GM18517 (cell line): ENCODE data around the gene CAMTA1.
A peak's percentile ranks its signal among the peaks of the same experiment; 100 is the strongest.
"Not testable (repeated sequence)": the region's sequence is repeated elsewhere in the genome, so short reads cannot be mapped to it uniquely, and the experiment has no call there.

Experiments
- ATAC-seq: cut with Tn5 transposase; IDR thresholded peaks from one replicate; pipeline ENCODE4 v1.9.1; 2021; ENCODE audit warnings: mild to moderate bottlenecking, moderate library complexity; ENCODE audit not compliant: unreplicated experiment

Gene CAMTA1

GRCh38 chr1:7760245-7760644 lies 975.0 kb downstream of the CAMTA1 start:
- ATAC-seq, result no peak

DNA sequence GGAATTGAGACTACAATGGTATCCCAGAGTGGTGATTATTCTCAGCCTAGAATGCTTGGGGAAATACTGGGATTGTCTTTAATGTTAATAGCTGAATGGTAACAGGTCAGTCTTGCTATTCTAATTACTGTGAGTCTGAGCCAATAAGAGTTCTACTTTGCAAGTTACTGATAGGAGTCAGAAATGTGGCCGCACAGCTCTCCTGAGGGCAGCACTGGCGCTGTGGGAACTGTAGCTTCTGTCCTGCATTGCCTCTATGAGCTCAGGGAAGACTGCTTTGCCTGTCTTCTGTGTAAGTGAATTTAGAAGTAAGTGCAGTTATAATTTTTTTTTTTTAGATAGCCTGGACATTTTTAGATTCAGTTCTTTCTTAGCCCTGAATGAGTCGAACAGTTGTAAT lies 975.8 kb downstream of the CAMTA1 start:
- no peak for ATAC-seq

DNA sequence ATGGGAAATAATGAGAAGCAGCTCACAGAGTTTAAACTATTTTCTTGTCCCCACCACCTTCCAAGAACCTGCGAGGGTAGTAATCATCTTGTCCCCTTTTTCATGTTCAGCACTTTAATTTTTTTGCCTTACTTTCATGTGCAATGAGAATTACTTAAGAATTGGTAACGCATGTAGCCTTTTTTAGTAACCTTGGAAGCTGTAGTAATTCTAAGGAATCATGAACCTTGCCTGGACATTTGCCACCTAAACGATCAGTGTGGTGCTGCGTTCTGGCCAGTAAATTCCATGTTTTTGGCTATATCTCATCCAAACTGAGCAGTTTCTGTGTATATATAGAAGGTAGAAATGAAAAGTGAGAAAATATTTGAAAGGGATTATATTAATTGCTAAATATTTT lies 981.9 kb downstream of the CAMTA1 start:
- ATAC-seq, result no peak

DNA sequence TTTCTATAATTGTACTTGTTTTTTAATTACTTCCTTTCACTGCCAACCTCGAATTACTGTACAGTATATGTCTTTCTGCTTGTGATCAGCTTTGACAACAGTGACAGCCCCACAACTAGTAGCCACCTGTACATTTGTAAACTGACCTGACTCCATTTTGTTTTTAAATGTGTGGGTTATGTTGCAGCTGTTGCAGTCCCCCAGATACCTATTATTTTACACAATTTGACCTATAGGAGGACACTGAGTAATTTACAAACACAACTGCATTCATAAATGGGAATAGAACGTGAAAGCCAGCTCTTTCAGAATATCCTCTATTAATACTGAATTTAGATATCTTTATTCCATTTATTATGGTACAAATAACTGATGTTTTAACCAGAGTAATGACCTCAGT lies 983.3 kb downstream of the CAMTA1 start:
- no peak for ATAC-seq

DNA sequence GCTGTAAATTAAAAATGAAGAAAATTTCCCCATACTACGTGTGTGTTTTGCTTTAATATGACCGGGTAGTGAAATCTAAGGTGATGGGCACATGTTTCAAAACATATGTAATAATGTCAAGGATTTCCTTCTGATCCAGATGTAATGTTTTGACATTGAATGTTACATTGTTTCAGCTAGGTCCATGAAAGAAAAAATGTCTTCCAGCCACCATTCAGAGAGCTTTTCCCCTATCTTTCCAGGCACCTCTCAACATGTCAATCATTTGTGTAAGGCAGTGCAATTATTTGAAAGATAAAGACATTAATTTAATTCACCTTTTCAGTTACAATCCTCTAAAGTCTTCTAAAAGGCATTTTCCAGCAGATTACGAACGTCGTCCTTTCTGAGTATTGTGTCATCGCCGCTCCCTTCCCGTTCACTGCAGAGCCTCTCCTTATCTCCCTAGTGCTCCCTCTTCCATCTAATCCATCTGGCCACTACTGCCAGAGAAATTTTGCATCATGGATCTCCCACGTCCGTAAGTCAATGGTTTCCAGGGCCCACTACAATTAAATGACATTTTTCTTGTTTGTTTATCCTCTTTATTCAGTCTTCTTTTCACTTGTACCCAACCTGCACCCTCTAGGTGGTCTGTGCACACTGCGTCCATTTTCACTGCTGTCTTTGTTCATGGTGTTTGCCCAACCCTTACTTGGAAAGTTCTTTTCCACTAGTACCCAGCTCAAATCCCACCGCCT lies 984.6 kb downstream of the CAMTA1 start:
- ATAC-seq, result no peak

- ATAC-seq, result peak; percentile 12
These were observed 985.4 kb downstream of the CAMTA1 start for GRCh38 chr1:7770669-7770996.

DNA sequence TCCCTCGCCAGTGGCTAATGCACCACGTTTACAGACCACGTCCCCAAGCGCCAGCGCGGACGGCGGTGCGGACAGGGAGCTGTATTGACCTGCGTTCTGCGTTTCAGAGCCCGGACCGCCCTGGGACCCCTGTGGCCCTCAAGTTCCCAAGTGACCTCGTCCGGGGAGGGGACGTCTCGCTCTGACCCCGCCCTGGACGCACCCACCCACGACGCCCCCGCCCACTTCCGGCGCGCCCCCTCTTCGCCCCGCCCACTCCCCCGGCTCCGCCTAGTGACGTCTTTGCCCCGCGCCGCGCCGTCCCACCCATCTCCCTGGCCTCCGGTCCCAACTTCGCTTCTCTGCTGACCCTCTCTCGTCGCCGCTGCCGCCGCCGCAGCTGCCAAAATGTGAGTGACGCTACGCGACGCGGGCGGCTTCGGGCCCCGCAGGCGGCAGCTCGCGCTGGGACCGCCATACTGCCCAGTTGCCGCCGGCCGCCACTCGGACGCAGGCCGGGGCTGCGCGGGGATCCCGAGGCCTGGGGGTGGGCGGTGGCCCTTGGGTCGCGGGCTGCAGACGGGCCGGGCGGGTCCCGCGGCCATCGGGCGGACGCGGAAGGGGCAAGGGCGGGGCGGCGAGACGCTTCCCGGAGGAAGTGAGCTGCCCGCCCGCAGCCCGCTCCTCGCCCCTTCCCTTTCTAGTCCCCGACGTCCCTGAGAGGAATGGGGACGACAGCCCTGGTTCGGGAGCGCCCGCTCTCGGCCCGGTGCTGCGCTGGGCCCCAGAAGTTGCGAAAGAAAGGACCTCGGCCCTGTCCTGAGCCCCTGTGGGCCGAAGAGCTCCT lies 986.0 kb downstream of the CAMTA1 start, which contains the start of gene VAMP3:
Gene VAMP3 (plus strand): TSS at position 300 of the 826 bp plus-strand sequence. CDS start 88 bp downstream, at position 388.
- ATAC-seq, result peak; percentile 67

DNA sequence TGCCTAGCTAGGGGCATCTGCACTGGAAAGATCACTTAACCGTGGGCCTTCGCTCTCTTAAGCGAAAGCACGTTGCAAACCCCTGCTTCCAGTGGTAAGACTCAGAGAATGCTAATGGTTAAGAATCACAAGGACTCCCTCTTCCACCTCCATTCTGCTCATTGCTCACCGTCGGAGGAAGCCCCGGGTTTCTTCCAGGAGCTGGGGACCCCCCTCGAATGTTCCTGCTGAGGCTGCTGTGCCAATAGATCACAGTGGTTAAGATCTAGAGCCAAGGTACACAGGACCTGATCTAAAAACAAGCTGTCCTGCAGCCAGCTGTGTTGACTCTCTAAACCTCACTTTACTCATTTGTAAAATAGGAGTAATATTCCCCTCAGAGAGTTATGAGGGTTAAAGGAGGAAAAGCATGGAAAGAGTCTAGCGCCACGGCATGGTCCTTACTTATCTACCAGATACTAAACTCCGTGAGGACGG lies 986.6 kb downstream of the CAMTA1 start:
- no peak for ATAC-seq

- no peak for ATAC-seq
These were observed 992.3 kb downstream of the CAMTA1 start for GRCh38 chr1:7777591-7777990.

GRCh38 chr1:7778133-7778628 lies 992.9 kb downstream of the CAMTA1 start:
- no peak for ATAC-seq

GRCh38 chr1:7780976-7781375 lies 995.7 kb downstream of the CAMTA1 start:
- ATAC-seq, result no peak

DNA sequence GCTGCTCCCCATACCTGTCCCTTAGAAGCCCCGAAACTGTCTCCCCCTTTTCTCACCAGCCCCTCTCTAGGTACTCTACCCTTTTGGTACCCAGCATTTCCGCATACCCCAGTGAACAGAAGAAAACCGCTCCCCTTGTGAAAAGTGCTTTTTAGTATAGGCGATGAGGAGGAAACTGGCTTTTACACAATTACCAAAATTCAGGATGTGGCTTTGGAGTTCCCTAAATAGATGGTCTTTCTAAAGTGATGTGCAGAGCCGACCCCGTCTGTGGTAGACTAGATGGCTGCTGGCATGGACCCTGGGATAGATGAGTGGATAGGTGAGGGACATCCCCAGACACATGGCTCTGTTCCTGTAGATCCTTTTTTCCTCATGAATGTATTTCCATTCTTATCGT lies 996.2 kb downstream of the CAMTA1 start:
- no peak for ATAC-seq

GRCh38 chr1:7781923-7782495 lies 996.8 kb downstream of the CAMTA1 start:
- ATAC-seq, result no peak

DNA sequence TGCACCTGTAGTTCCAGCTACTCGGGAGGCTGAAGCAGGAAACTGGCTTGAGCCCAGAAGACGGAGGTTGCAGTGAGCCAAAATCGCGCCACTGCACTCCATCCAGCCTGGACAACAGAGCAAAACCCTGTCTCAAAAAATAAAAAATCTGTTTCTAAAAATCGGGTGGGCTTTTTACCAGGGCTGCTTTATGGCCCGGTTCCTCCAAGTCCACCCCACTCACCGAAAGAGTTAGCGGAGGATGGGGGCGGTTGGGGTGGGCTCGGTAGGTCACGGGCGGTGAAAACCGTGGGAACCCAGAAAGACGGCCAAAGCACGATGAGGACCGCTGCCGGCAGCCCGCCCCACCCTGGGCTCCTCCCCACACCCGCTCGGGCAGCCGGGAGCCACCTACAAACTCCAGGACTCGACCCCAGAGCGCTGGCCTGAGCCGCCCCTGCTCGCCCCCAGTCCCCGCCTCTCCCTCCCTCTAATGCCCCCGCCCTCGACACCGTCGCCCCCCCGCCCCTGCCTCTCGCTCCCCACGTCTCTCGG lies 998.0 kb downstream of the CAMTA1 start:
- no peak for ATAC-seq

DNA sequence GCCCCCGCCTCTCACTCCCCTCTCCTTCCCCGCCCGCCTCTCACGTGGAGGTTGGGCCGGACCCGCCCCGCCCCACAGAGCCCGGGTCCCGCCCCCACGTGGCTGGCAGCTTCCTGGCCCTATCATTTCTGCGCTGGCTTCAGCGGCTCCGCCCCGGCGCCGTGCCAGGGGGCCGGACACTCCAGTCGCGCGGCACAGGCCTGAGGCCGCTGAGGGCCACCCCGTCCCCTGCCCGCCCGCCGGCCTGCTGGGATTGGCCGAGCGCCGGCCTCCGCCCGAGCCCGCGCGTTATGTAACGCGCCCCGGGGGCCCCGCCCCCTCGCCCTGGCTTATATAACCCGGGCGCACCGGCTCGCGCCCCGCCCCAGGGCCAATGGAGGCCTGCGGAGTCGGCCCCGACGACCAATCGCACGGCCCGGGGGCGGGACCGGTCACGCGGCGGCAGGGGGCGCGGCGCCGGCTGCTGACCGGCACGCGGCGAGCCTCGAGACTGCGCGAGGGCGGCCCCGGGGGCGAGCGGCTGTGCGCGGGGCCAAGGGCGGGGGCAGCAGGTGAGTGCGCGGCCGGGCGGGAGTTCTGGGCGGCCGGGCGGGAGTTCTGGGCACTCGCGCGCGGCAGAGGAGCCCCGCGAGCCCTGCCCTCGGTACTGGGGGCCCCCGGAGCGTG lies 998.7 kb downstream of the CAMTA1 start, which contains the start of gene PER3:
Gene PER3 (plus strand): TSS at position 466 of the 666 bp plus-strand sequence. CDS start 587 bp downstream, outside the sequence.
- ATAC-seq, result peak; percentile 78

GRCh38 chr1:7784492-7785071 lies 999.3 kb downstream of the CAMTA1 start:
- no peak for ATAC-seq

- ATAC-seq, result no peak
These were observed 999.9 kb downstream of the CAMTA1 start for GRCh38 chr1:7785108-7785507.

- ATAC-seq, result no peak
These were observed 1001.5 kb downstream of the CAMTA1 start for GRCh38 chr1:7786795-7787194.

- no peak for ATAC-seq
These were observed 1004.6 kb downstream of the CAMTA1 start for GRCh38 chr1:7789828-7790227.

DNA sequence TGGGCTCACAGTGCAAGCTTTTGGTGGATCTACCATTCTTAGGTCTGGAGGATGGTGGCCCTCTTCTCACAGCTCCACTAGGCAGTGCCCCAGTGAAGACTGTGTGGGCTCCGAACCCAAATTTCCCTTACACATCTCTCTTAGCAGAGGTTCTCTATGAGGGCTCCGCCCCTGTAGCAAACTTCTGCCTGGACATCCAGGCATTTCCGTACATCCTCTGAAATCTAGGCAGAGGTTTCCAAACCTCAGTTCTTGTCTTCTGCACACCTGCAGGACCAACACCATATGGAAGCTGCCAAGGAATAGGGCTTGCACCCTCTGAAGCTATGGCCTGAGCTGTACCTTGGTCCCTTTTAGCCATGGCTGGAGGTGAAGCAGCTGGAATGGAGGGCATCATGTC lies 1005.8 kb downstream of the CAMTA1 start:
- ATAC-seq, result not testable (repeated sequence)
